NCI-H526 (cell line): ENCODE measurements around the gene NFIA.

Experiments used
- DNase-seq, 2 experiments: peaks; one replicate each; lab custom pipeline; 2025; lab: John Stamatoyannopoulos, UW

NFIA gene

DNA sequence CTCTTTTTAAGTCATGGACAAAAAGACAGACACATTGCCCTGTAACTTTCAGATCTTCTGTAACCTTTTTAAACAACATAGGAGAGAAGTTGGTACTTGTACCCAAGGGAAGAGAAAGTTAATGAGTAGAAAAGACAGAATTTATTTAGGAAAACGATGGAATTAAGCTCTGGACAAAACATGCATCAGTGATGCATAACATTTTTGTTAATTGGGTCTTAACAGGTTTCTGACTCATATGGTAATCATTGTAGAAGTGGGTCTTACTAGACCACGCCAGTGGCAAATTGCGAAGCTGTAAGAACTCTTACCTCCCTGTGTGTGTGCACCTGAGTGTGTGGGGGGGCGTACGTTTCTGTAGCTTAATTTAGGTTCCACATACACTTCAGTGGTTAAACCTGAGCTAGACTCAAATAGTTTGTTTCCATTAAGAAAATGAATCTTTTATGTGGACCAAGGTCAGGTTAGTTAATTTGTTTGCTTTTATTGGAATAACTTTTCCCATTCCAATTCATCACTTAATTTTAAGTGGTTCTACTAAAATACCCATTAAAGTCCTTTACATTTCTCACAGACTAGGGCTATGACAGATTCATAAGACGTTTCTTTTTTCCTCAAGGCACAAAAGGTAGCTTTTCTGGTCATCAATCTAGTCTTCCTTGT lies 48.1 kb downstream of the NFIA start:
- DNase-seq: no peak

DNA sequence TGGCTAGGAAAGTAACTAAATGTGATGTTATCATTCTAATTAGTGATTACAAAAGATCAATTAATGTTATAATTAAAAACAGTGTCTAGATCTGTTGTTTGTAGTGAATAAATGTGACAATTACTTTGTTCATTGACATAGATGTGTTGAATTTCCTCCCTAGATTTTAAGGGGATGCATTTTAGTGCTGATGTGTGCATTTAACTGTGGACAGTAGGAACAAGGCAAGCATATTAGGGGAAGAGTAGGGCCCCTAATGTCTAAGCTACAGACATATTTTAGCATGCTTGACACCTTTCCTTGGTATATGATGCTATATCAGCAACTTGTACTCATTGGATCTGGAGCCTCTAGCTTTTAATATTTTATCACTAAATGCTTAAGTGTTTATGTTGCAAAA lies 48.9 kb downstream of the NFIA start:
- DNase-seq: no peak

DNA sequence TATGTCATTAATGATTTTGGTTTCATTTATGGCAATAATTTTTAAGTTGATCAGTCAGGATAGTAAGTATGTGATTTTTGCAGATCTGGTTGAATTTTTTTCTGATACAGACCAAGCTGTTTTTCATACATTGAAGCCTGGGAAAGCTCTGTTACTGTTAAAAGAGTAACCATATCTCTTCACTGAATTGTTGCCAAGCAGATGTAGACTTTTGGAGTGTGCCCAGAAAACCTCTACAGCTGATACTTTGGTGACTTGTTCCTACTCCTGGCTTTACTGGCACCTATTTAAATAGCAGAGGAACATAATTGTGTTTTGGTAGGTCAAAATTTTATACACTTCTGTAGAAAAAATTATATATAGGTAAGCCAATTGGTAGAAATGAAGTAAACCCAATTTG lies 49.4 kb downstream of the NFIA start:
- DNase-seq: no peak

DNA sequence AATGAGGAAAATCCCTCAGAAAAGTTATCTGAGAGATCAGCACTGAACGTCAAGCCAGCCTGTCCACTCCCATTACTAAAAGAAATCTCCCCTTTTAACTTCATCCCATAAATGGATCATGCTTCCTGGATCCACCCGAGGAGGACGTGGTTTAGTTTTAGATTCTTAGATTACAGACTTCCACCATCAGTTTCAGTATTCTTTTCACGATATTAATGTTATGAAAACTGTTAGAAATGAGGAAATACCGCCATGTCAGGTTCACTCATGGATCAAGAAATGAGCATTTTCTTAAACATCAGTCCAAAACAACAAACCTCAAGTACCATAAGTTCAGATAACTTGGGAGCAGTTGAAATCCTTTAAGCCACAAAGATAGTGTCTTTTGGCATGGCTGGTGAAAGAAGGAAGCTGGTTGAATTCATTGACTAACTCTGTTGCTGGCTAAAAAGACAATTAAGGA lies 49.8 kb downstream of the NFIA start:
- no peak for DNase-seq

DNA sequence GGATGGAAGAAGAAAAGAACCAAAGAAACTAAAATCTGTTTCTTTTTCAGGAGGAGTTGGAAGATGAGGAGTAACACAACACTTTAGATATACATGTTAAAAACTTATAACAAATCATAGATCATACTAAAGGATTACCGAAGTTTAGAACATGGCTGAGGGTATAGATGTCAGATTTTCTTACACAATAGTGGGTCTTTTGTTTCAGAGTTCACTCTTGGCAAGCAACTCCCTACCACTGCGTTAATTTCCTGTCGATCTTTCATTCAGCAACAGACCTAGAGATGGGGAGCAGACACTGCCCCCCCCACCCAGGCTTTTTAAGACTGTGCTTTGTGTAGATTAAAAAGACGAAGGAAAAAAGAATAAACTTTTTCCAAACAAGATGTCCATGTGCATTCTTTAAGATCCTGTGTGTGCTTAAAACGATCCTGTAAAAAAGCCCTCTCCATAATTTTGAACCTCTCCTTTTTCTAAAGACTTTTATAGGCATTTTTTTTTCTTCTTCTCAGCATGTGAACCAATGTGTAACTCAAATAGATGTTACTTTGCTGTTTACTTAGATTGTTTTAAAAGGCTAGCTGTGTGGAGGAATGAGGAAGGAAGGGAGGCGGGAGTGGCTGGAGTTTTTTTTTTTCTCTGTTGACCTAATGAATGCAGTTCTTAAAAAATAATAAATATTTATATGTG lies 50.4 kb downstream of the NFIA start:
- DNase-seq: no peak

DNA sequence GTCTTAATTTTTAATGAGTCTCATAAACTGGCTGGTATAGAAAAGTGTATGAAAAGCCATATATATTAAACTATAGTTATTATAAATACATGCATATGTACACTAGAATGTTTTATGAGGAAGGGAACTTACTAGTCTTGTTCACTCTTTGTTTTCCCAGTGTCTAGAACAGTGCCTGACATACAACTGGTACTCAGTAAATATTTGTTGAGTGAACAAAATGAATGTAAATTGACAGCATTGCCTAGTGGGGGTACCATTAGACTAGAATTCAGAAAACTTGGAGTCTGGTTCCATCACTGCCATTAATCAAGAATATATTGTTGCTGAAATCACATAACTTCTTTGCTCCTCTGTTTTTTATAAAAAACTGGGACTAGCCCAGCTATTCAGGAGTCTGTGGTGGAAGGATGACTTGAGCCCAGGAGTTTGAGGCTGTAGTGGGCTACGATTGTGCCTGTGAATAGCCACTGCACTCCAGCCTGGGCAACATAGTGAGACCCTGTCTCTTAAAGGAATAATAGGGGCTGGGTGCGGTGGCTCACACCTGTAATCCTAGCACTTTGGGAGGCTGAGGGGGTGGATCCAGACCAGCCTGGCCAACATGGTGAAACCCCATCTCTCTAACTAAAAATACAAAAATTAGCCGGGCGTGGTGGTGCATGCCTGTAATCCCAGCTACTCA lies 51.1 kb downstream of the NFIA start:
- no peak for DNase-seq

DNA sequence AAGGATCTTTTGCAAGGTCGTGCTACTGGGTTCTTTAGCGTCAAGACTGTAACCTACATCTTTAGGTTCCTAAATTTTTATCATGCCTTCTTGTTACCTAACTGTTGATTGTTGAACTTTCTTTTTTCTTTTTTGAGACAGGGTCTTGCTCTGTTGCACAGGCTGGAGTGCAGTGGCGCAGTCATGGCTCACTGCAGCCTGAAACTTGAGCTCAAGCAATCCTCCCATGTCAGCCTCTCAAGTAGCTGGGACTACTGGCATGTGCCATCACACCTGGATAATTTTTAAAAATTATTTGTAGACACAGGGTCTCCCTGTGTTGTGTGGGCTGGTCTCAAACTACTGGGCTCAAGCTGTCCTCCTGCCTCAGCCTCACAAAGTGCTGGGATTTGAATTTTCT lies 52.9 kb downstream of the NFIA start:
- DNase-seq: no peak

DNA sequence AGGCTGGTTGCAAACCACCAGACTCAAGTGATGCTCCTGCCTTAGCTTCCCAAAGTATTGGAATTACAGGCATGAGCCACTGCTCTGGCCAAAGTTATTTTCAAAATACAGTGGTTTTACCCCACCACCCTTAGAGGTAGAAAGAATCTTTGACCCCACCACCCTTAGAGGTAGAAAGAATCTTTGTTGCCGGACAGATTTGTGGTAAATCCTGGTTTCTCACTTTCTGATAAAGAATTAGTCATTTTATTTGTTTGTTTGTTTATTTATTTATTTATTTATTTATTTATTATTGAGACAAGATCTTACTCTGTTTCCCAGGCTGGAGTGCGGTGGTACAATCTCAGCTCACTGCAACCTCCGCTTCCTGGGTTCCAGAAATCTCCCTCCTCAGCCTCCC lies 55.9 kb downstream of the NFIA start:
- no peak for DNase-seq

DNA sequence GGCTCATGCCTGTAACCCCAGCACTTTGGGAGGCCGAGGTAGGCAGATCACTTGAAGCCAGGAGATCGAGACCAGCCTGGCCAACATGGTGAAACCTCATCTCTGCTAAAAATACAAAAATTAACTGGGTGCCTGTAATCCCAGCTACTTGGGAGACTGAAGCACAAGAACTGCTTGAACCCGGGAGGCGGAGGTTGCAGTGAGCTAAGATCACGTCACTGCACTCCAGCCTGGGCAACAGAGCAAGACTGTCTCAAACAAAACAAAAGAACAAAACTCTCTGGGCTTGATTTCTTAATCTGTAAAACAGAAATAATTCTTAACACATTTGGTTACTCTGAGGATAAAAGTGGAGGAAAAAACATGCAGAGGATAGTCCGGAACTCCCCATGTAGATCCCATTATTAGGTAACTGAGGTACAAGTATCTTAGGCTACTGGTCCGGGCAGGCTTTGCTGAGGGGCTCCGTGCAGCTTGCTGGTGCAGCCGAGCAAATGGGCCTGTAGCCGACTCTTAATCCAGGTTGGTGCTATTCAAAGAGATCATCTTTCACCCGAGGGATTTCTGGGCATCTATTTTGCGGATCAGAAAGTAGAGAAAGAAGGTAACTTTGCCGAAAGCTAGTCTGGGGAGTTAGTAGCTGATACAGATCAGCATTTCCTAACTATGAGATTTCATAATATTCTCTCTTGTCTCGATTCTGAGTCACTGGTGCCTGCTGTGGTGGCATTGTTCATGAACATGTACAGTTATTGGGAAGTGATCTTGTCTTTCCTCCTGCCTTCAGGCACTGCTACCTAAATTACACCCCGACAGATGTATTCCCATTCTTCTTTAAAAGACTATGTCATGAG lies 56.8 kb downstream of the NFIA start:
- DNase-seq: no peak

DNA sequence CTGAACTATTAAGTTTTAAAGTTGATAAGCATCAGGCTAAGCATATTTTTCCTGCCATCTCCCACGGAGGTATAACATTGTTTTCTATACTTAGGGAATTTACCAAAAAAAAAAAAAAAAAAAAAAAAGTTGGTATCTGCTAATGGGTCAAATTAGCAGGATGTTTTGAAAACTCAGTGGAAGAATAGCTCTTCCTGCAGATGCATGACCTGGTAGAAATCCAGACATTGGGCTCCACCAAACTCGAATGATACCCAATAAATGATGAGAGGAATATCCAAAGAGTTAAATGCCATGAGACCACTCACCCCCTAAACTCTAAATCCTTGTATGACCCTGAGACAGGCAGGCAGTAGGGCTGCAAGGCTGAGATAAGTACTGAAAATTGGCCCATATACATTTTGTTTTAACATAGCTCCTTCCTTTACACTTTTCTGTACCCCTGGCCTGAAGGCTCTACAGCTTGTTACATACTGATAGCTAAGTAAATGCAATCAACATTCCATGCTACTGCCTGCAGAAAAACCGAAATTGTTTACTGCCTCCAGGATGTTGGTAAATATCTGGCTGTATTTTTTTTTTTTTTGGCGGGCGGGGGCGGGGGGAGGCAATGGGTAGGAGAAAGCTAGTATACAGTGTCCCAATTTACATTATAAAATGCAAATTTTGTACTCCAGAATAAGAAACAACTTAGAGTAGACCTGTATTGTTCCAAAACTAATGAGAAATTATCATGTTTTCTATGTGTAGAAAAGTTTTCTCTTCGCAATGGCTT lies 57.6 kb downstream of the NFIA start:
- no peak for DNase-seq

DNA sequence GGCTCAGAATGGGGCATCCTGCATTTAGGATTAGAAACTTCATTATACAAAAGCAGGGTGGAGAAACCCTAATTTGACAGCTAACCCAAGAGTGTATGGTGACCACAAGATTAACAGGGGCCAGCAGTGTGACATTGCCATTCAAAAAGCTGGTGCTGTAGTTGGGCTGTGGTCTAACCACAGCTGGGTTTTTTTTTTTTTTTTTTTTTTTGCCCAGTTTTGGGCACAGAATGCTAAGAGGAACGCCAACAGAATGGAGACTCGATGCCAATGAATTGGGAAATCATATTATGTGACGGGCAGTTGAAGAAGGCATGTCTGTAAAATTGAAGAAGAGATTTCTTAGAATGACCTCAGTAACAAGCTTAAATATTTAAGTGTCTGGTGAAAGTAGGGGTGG lies 58.4 kb downstream of the NFIA start:
- no peak for DNase-seq

DNA sequence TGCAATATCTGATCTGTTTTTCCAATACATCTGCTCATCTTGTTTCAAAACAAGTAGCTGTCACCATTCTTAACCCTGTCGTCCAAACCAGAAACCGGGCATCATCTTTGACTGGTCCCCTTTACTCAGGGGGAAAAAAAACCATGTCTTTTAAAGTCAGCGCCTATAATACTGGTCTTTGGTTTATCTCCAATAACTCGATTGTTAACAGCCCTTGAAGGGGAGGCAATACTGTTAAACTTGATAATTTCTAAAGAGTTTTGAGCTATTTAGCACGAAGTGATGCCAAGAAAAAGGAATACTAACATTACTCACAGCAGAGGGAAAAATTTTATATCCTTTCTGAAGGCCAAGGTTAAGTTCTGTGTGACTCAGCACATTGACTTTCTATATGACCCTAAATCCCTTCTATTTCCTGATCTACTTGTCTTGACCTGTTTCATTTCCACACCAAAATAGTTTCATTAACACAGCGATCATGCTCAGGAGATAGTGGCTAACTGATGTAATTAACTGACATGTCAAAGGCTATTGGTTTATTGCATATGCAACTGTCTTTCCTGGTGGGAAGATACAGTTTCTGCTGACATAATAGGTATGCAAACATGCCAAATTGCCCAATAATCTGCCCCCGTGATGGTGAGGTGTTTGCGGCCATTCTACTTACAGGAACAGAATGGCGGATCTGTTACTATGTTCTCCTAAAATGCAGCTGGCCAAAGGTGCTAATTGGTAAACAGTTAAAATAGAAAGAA lies 59.1 kb downstream of the NFIA start:
- no peak for DNase-seq

DNA sequence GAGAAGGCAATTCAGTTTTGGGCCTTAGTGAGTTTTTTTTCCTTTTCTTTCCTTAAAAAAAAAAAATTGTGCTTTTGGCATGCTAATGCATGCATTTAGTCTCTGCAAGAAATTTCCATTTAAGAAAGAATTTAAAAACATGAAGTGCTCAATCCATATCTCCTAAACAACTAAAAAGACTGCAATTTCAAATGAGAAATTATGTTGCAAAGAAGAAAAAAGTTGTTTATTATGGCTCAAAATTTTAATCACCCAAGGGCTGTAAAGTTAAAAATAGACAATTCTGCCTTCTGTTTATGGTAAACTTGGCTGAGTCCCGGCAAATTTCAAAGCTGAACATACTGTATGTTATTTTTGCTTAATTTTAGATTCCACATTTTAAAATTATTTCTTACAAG lies 59.7 kb downstream of the NFIA start:
- DNase-seq: no peak

DNA sequence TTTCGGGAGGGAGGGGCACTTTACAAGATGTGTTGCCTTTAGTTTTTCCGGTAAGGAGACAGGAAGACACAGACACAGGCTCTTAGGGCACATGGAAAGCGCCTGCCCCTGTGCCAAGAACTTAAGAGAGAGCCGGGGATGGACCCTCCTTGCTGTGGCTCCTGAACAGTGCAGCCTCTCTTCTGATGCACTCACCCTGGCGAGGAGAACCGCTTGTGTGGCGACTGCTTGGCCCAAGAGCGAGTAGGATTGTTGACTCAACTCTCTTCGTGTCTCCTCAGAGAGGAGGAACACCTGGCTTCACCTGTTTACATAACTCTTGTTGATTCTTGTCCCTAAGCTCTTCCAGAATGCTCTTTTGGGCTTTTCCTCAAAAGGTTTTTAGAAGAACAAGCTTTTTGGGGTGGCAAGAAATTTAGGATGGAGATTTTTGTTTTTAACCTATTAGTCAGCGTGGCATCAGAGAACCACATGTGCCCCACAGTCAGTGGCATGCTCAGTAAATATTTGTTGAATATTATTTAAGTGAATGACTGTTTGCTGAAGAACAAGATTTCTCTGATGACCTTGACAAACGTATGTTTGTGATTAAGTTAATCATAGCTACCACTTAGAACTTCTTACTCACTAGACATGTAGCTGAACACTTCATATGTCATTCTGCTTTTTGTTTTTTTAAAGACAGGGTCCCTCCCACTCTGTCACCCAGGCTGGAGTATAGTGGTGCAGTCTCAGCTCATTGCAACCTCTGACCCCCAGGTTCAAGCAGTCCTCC lies 60.6 kb downstream of the NFIA start:
- DNase-seq: no peak

DNA sequence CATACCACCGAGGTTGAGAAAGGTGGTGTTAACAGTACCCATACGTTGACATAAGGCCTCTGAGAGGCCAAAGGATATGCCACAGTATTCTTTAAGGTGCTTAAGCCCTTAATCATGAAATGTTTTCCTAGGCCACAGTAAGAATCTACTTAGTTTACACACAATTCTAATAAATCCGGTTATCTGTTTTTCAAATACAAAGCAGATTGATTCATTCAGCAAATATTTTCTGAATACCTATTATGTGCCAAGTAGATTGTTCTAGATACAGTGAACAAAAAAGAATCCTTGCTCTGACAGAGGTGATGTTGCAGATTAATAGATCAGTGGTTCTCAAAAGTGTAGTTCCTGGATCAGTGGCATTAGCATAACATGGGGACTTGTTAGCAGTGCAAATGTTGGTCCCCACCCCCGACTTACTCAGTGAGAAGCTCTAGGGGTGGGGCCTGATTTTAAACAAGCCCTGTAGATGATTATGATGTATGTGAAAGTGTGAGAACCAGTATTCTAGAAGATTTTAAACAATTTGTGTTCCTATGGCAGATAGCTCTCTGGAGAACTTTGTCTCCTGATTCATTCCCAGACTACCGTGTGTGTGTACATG lies 61.6 kb downstream of the NFIA start:
- no peak for DNase-seq

DNA sequence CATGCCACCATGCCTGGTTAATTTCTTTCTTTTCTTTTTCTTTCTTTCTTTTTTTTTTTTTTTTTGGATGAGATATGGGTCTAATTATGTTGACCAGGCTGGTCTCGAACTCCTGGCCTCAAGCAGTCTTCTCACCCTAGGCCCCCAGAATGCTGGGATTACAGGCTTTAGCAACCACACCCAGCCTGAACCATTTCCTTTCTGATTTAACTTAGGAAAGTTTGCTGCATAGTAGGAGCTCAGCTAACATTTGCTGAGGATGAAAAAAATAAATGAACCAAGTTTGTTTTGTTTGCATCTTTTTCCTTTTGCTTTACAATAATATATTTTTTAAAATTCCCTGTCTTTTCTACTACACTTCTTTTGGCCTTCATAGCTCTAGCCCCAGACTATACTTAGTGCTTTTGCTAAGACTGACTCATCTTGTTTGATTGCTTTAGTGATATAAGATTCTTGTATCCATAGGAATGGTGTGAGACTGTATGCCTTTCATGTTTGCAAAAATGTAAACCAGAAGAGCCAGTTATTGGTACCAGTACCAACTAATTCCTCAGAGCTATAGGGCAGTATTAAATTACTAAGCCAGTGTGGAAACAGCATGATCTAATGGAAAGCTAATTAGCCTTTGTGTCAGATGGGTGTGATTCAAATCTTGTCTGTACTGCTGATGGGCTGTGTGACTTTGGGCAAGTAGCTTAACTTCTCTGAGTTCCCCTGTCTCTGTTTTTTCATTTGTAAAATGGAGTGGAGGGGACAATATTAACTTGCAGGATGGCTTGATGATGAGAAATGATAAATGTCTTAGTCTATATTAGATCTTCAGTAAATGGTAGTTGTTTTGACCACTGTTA lies 66.9 kb downstream of the NFIA start:
- no peak for DNase-seq

DNA sequence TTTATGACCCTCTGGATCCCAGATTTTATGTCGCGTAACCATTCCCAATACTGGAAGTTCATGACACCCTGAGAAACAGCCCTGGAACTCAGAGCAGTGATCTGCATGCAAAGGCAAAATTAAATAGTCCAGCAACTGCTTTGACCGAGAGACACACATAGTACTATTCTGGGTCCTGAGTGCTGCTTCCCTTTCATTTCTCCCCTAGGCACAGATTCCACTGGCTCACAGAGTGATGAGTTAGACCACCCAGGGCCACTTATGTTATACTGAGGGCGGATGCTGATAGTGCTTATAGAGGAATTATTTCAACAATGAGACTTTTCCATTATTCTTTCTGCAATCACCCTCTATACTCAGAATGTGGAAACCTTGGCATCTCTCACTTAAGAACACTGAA lies 69.2 kb downstream of the NFIA start:
- no peak for DNase-seq

DNA sequence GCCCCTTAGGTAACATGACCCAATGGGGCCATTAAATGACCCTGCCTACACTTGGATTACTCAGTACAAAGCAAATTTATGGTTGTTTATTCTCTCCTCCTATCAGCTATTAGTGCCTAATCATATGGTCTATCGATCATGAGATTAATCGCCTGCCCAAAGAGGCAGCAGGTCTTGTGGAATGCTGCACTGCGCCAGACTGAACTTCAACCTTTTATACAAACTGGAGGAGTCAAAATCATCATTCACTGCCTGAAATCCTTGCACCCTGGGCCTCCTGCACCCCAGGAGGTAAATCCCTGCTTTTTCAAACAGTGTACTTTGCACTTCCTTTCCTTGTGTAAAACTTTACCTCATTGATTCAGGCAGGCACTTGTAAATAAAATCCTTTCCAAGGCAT lies 69.7 kb downstream of the NFIA start:
- no peak for DNase-seq
